ENCODE measurements around the gene ZPR1. TPM values are rescaled to one million over a fixed set of nuclear protein-coding genes. Genes with fewer than 3 reads are reported as not detected.
"Not testable (repeated sequence)": the region's sequence is repeated elsewhere in the genome, so short reads cannot be mapped to it uniquely, and the experiment has no call there.

Gene ZPR1
- total RNA-seq, 5 donors from 2014 or later (not counting 1 experiment from before 2014, with no cell fraction given): 57.8 to 113 (median 62.2) TPM

DNA sequence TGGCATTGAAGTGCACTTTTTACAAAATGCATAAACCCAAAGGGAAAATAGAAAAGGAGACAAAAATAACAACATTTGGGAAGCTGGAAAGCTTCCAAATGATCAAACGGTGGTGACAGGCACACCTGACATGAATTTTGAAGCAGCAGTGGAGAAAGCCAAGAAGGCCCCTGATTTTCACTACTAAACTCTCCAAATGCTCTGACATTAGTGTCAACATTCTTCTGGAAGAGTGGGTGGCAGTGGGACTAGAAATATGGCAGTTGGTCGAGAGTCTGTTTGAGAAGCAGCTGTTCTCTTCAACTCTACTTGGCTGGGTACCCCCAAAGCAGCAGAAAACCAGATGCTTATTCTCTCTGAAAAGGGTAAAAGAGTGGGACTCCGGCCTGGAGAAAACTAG, 16.2 kb upstream of the ZPR1 start:
- Histone ChIP-seq H3K27me3 (replicated peaks in 1 of 2; ENCODE audit: control insufficient read depth in 2 of 2, extremely low read depth in 1 of 2, insufficient read depth in 2 of 2, low read length in 1 of 2) (peaks cover 0 to 6% of the 10 kb centered on the region in 2 experiments), H3K4me1 (ENCODE audit: control insufficient read depth in 1 of 2, extremely low read depth in 1 of 2, insufficient read depth in 2 of 2, low read length in 2 of 2) (no peaks in the 10 kb centered on the region), H3K36me3 (ENCODE audit: control insufficient read depth in 2 of 2, extremely low read depth in 1 of 2, insufficient read depth in 1 of 2, low read length in 1 of 2) (no peaks in the 10 kb centered on the region), H3K9me3 (no peaks in the 10 kb centered on the region), H3K4me3 (ENCODE audit: control insufficient read depth in 1 of 2, extremely low read depth in 1 of 2, low read length in 1 of 2) (no peak overlapping the region), H3K27ac (ENCODE audit: low read length) (no peak overlapping the region)
- CTCF ChIA-PET: no interaction called here
- POLR2A ChIA-PET: no interaction called here
- no peaks in the 10 kb centered on the region for H3K36me3 Mint-ChIP-seq
- no peaks in the 10 kb centered on the region for H3K9me3 Mint-ChIP-seq
- no peak overlapping the region for H3K4me3 Mint-ChIP-seq
- H3K4me1 Mint-ChIP-seq: no peaks in the 10 kb centered on the region
- H3K27me3 Mint-ChIP-seq: peaks cover 7 to 9% of the 10 kb centered on the region in 2 donors
- ATAC-seq (replicated peaks in 1 of 4) (no peak), DNase-seq (no peak)
- WGBS (ENCODE audit: insufficient coverage): 60% methylated on average over 1 of the region's 3 CpGs
- H3K27ac Mint-ChIP-seq: no peak overlapping the region

GRCh38 chr11:116801662-116802061, 13.8 kb upstream of the ZPR1 start:
- H3K27me3 ChIP-seq (replicated peaks in 1 of 2; ENCODE audit: control insufficient read depth in 2 of 2, extremely low read depth in 1 of 2, insufficient read depth in 2 of 2, low read length in 1 of 2); H3K4me3 Mint-ChIP-seq; H3K4me1 ChIP-seq (ENCODE audit: control insufficient read depth in 1 of 2, extremely low read depth in 1 of 2, insufficient read depth in 2 of 2, low read length in 2 of 2); H3K27ac ChIP-seq (ENCODE audit: low read length); DNase-seq; H3K36me3 Mint-ChIP-seq; H3K27ac Mint-ChIP-seq; H3K27me3 Mint-ChIP-seq; H3K4me1 Mint-ChIP-seq; H3K9me3 Mint-ChIP-seq; CTCF ChIA-PET; ATAC-seq (replicated peaks in 1 of 4); H3K4me3 ChIP-seq (ENCODE audit: control insufficient read depth in 1 of 2, extremely low read depth in 1 of 2, low read length in 1 of 2); H3K36me3 ChIP-seq (ENCODE audit: control insufficient read depth in 2 of 2, extremely low read depth in 1 of 2, insufficient read depth in 1 of 2, low read length in 1 of 2); H3K9me3 ChIP-seq: not testable (repeated sequence)
- POLR2A ChIA-PET: interaction anchor here in 1 of 2 donors (0.6 kb wide), 1 partner anchor 28 kb away, joined by 3 read pairs; no protein-coding TSS in a partner anchor

- no peak overlapping the region for H3K4me3 ChIP-seq (ENCODE audit: control insufficient read depth in 1 of 2, extremely low read depth in 1 of 2, low read length in 1 of 2)
- H3K27me3 ChIP-seq (replicated peaks in 1 of 2; ENCODE audit: control insufficient read depth in 2 of 2, extremely low read depth in 1 of 2, insufficient read depth in 2 of 2, low read length in 1 of 2): peaks cover 0 to 6% of the 10 kb centered on the region in 2 experiments
- H3K27ac ChIP-seq (ENCODE audit: low read length): no peak overlapping the region
- ChIA-PET POLR2A (no interaction called here), CTCF (interaction anchor here in 1 of 2 donors (0.9 kb wide), 1 partner anchor 11 kb away, joined by 4 read pairs; no protein-coding TSS in a partner anchor)
- Mint-ChIP-seq H3K9me3 (no peaks in the 10 kb centered on the region), H3K27ac (no peak overlapping the region), H3K4me1 (no peaks in the 10 kb centered on the region), H3K27me3 (peaks cover 7 to 9% of the 10 kb centered on the region in 2 donors), H3K4me3 (no peak overlapping the region), H3K36me3 (no peaks in the 10 kb centered on the region)
- H3K36me3 ChIP-seq (ENCODE audit: control insufficient read depth in 2 of 2, extremely low read depth in 1 of 2, insufficient read depth in 1 of 2, low read length in 1 of 2): no peaks in the 10 kb centered on the region
- H3K9me3 ChIP-seq: no peaks in the 10 kb centered on the region
- DNase-seq (no peak), ATAC-seq (replicated peaks in 1 of 4) (no peak)
- no CpG with 5 or more reads among the region's 2 CpGs for WGBS (ENCODE audit: insufficient coverage)
- no peaks in the 10 kb centered on the region for H3K4me1 ChIP-seq (ENCODE audit: control insufficient read depth in 1 of 2, extremely low read depth in 1 of 2, insufficient read depth in 2 of 2, low read length in 2 of 2)
Observed at GRCh38 chr11:116800610-116801009, 12.8 kb upstream of the ZPR1 start.

DNA sequence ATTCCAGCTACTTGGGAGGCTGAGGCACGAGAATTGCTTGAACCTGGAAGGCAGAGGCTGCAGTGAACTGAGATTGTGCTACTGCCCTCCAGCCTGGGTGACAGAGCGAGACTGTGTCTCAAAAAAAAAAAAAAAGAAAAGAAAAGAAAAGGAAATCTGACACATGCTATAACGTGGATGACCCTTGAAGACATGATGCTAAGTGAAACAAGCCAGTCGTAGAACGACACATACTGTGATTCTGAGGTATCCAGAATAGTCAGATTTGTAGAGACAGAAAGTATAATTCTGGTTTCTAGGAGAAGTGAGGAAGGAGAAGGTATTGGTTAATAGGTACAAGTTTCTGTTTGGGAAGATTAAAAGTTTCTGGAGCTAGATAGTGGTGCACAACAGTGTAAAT, 10.5 kb upstream of the ZPR1 start:
- Histone ChIP-seq H3K27ac (ENCODE audit: low read length) (no peak overlapping the region), H3K4me3 (ENCODE audit: control insufficient read depth in 1 of 2, extremely low read depth in 1 of 2, low read length in 1 of 2) (no peak overlapping the region), H3K9me3 (no peaks in the 10 kb centered on the region), H3K36me3 (ENCODE audit: control insufficient read depth in 2 of 2, extremely low read depth in 1 of 2, insufficient read depth in 1 of 2, low read length in 1 of 2) (no peaks in the 10 kb centered on the region), H3K4me1 (ENCODE audit: control insufficient read depth in 1 of 2, extremely low read depth in 1 of 2, insufficient read depth in 2 of 2, low read length in 2 of 2) (no peaks in the 10 kb centered on the region), H3K27me3 (replicated peaks in 1 of 2; ENCODE audit: control insufficient read depth in 2 of 2, extremely low read depth in 1 of 2, insufficient read depth in 2 of 2, low read length in 1 of 2) (peaks cover 0 to 6% of the 10 kb centered on the region in 2 experiments)
- WGBS (ENCODE audit: insufficient coverage): 71% methylated on average over 5 of the region's 5 CpGs
- POLR2A ChIA-PET: no interaction called here
- no peaks in the 10 kb centered on the region for H3K36me3 Mint-ChIP-seq
- no peaks in the 10 kb centered on the region for H3K9me3 Mint-ChIP-seq
- ATAC-seq (replicated peaks in 1 of 4) (no peak), DNase-seq (no peak)
- H3K27me3 Mint-ChIP-seq: peaks cover 7 to 13% of the 10 kb centered on the region in 2 donors
- no peaks in the 10 kb centered on the region for H3K4me1 Mint-ChIP-seq
- H3K27ac Mint-ChIP-seq: no peak overlapping the region
- CTCF ChIA-PET: interaction anchor here (1.0 to 1.4 kb wide), 2 partner anchors 11 to 37 kb away, joined by 3 read pairs; partner anchors contain the start of gene ZPR1 (in 1 of the 2)
- no peak overlapping the region for H3K4me3 Mint-ChIP-seq

DNA sequence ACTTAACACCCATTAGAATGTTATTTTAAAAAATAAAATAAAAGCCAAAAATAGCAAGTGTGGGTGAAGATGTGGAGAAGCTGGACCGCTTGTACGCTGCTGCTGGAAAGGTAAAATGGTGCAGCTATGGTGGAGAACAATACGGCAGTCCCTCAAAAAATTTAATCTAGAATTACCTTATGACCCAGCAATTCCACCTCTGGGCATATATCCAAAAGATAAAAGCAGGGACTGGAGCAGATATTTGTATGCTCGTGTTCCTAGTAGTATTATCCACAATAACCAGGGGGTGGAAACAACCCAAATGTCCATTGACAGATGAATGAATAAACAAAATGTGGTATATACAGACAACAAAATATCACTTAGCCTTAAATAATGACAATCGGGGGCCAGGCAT, 10.0 kb upstream of the ZPR1 start:
- Histone ChIP-seq H3K27ac (ENCODE audit: low read length) (no peak overlapping the region), H3K9me3 (no peaks in the 10 kb centered on the region), H3K27me3 (replicated peaks in 1 of 2; ENCODE audit: control insufficient read depth in 2 of 2, extremely low read depth in 1 of 2, insufficient read depth in 2 of 2, low read length in 1 of 2) (peaks cover 0 to 6% of the 10 kb centered on the region in 2 experiments), H3K4me1 (ENCODE audit: control insufficient read depth in 1 of 2, extremely low read depth in 1 of 2, insufficient read depth in 2 of 2, low read length in 2 of 2) (no peaks in the 10 kb centered on the region), H3K4me3 (ENCODE audit: control insufficient read depth in 1 of 2, extremely low read depth in 1 of 2, low read length in 1 of 2) (no peak overlapping the region), H3K36me3 (ENCODE audit: control insufficient read depth in 2 of 2, extremely low read depth in 1 of 2, insufficient read depth in 1 of 2, low read length in 1 of 2) (no peaks in the 10 kb centered on the region)
- Mint-ChIP-seq H3K9me3 (no peaks in the 10 kb centered on the region), H3K27me3 (peaks cover 7 to 12% of the 10 kb centered on the region in 2 donors), H3K4me1 (peaks cover 0 to 2% (median 0%) of the 10 kb centered on the region in 3 donors), H3K36me3 (no peaks in the 10 kb centered on the region), H3K27ac (no peak overlapping the region), H3K4me3 (no peak overlapping the region)
- ChIA-PET CTCF (interaction anchor here in 1 of 2 donors (0.7 kb wide), 1 partner anchor 1467 kb away, joined by 8 read pairs; no protein-coding TSS in a partner anchor), POLR2A (no interaction called here)
- DNase-seq (no peak), ATAC-seq (replicated peaks in 1 of 4) (no peak)
- no CpG with 5 or more reads among the region's 5 CpGs for WGBS (ENCODE audit: insufficient coverage)

DNA sequence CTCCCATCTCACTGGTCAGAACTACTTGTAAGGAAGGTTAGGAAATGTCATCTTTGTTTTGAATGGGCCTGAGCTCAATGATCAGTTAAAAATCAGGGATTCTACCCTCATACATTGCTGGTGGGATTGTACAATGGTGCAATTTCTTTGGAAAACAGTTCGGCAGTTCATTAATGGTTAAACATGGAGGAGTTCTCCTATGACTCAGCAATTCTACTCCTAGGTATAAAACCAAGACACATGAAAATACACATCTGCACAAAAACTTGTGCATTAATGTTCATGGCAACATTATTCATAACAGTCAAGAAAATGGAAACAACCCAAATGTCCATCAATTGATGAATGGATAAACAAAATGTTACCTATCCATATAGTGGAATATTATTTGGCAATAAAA, 8.7 kb upstream of the ZPR1 start:
- no CpG with 5 or more reads among the region's 1 CpG for WGBS (ENCODE audit: insufficient coverage)
- Mint-ChIP-seq H3K27me3 (peaks cover 5 to 10% of the 10 kb centered on the region in 2 donors), H3K4me3 (no peak overlapping the region), H3K4me1 (peaks cover 0 to 3% (median under 1%) of the 10 kb centered on the region in 3 donors), H3K27ac (no peak overlapping the region), H3K36me3 (no peaks in the 10 kb centered on the region), H3K9me3 (no peaks in the 10 kb centered on the region)
- POLR2A ChIA-PET: no interaction called here
- no peak for ATAC-seq (replicated peaks in 1 of 4)
- CTCF ChIA-PET: interaction anchor here in 1 of 2 donors (0.7 kb wide), 1 partner anchor 45 kb away, joined by 3 read pairs; no protein-coding TSS in a partner anchor
- Histone ChIP-seq H3K27ac (ENCODE audit: low read length) (no peak overlapping the region), H3K4me3 (ENCODE audit: control insufficient read depth in 1 of 2, extremely low read depth in 1 of 2, low read length in 1 of 2) (no peak overlapping the region), H3K36me3 (ENCODE audit: control insufficient read depth in 2 of 2, extremely low read depth in 1 of 2, insufficient read depth in 1 of 2, low read length in 1 of 2) (no peaks in the 10 kb centered on the region), H3K9me3 (no peaks in the 10 kb centered on the region), H3K27me3 (replicated peaks in 1 of 2; ENCODE audit: control insufficient read depth in 2 of 2, extremely low read depth in 1 of 2, insufficient read depth in 2 of 2, low read length in 1 of 2) (peaks cover 0 to 4% of the 10 kb centered on the region in 2 experiments), H3K4me1 (ENCODE audit: control insufficient read depth in 1 of 2, extremely low read depth in 1 of 2, insufficient read depth in 2 of 2, low read length in 2 of 2) (peaks cover 0 to 3% of the 10 kb centered on the region in 2 experiments)
- no peak for DNase-seq
